ENCODE data around the gene OSR1. TPM values are rescaled to one million over a fixed set of nuclear protein-coding genes. Genes with fewer than 3 reads are reported as not detected.

Gene OSR1
- total RNA-seq, 1 experiment from 2014 or later = 1.3 TPM

DNA sequence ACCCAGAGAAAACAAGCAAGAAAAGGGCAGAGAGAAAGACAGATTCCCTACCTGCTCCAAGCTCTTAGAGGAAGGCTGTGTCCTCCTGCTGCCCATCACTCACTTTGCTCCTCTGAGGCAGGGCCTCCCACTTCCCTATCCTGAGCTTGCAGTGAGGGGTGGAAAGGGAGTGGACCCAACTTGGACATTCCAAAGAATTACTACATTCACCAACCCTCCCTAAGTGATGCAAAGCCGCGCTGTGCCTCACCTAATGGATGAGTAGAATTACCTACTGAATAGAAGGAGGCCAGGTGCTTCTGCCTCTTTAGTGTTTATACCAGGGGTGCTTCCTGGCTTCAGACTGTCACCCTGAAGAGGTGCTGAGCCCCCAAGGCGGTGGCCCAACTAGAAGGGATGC is 5.6 kb upstream of the OSR1 start:
- CTCF ChIA-PET = interaction anchor here (0.6 kb wide), 1 partner anchor 1183 kb away, joined by 6 read pairs; no protein-coding TSS in a partner anchor
- no peak for DNase-seq
- no peaks in the 10 kb centered on the region for H3K9me3 Mint-ChIP-seq (ENCODE audit: low read depth, unreplicated experiment)
- no TSS peak for BruUV-seq (replicated peaks)
- H3K27me3 Mint-ChIP-seq (ENCODE audit: unreplicated experiment) = peaks cover 57% of the 10 kb centered on the region
- H3K27ac Mint-ChIP-seq (ENCODE audit: unreplicated experiment) = no peak overlapping the region
- peaks cover 10% of the 10 kb centered on the region for H3K4me1 Mint-ChIP-seq (ENCODE audit: low read depth, unreplicated experiment)
- H3K4me3 Mint-ChIP-seq (ENCODE audit: low read depth, unreplicated experiment) = peak overlapping the region; percentile 81
- H3K36me3 Mint-ChIP-seq (ENCODE audit: insufficient read depth, unreplicated experiment) = peaks cover 28% of the 10 kb centered on the region
- TF ChIP-seq, protein P1, sequence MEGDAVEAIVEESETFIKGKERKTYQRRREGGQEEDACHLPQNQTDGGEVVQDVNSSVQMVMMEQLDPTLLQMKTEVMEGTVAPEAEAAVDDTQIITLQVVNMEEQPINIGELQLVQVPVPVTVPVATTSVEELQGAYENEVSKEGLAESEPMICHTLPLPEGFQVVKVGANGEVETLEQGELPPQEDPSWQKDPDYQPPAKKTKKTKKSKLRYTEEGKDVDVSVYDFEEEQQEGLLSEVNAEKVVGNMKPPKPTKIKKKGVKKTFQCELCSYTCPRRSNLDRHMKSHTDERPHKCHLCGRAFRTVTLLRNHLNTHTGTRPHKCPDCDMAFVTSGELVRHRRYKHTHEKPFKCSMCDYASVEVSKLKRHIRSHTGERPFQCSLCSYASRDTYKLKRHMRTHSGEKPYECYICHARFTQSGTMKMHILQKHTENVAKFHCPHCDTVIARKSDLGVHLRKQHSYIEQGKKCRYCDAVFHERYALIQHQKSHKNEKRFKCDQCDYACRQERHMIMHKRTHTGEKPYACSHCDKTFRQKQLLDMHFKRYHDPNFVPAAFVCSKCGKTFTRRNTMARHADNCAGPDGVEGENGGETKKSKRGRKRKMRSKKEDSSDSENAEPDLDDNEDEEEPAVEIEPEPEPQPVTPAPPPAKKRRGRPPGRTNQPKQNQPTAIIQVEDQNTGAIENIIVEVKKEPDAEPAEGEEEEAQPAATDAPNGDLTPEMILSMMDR (IDR thresholded peaks at IDR 0.05; ENCODE audit: unreplicated experiment) = no peak
- intact Hi-C loops (cut with micrococcal nuclease; ENCODE audit: unreplicated experiment) = loop anchor here (5.0 to 10.0 kb wide), 4 partner anchors 141 to 977 kb away; no protein-coding TSS in a partner anchor

DNA sequence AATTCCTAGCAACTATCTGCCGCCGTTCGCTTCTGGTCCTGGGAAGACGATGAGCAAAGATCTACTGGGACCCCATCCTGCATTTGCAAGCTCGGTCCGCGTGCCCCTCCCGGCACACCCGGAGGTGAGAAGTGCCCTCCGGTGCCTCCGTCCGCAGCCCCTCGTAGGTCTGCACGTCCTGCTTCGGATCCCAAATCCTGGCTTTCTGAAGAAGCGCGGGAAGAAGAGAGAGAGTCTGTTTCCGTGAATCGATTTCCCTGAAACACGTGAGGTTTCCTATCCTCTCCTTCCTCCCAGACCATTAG is 5.0 kb upstream of the OSR1 start:
- Mint-ChIP-seq H3K27ac (ENCODE audit: unreplicated experiment) (no peak overlapping the region), H3K27me3 (ENCODE audit: unreplicated experiment) (peaks cover 57% of the 10 kb centered on the region), H3K4me1 (ENCODE audit: low read depth, unreplicated experiment) (peaks cover 10% of the 10 kb centered on the region), H3K4me3 (ENCODE audit: low read depth, unreplicated experiment) (peak overlapping the region; percentile 81), H3K36me3 (ENCODE audit: insufficient read depth, unreplicated experiment) (peaks cover 34% of the 10 kb centered on the region), H3K9me3 (ENCODE audit: low read depth, unreplicated experiment) (no peaks in the 10 kb centered on the region)
- no peak for DNase-seq
- TF ChIP-seq, protein P1 (IDR thresholded peaks at IDR 0.05; ENCODE audit: unreplicated experiment) = no peak
- no TSS peak for BruUV-seq (replicated peaks)
- intact Hi-C loops (cut with micrococcal nuclease; ENCODE audit: unreplicated experiment) = loop anchor here (1.0 to 10.0 kb wide), 7 partner anchors 141 to 976 kb away; no protein-coding TSS in a partner anchor
- CTCF ChIA-PET = interaction anchor here (0.6 kb wide), 1 partner anchor 1182 kb away, joined by 6 read pairs; no protein-coding TSS in a partner anchor

DNA sequence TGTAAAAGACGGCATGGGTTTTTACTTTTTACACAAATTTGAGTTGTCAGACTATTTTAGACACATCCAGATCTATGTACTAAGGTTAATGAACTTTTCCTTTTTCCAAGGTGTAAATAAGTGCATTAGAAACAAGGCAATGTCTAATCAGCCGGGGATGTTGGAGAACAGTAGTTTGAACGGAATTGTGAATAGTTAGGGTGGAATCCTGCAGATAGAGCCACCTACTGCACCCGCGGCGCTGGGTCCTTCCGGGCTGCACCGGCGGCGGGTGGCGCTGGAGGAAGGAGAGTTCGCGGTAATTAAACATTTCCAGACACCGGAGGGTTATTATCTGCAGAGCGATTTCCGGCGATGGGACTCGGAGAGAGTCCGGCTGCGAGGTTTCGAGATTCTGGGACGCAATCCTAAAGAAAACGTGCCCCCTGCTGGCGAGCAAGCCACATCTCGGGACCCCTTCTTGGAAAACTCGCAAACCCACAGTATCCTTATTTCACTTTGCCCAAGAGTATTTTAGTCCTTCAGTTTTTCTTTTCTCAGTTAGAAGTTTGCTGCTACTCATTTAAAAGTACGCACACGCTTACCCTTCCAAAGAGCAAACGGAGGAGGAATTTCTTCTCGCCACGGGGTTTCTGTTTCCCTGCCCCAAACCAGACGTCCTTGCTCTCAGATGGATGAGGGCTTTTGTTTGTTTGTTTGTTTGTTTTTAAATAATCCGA is 4.5 kb upstream of the OSR1 start:
- Mint-ChIP-seq H3K27me3 (ENCODE audit: unreplicated experiment) (peaks cover 57% of the 10 kb centered on the region), H3K4me3 (ENCODE audit: low read depth, unreplicated experiment) (peak overlapping the region; percentile 81), H3K4me1 (ENCODE audit: low read depth, unreplicated experiment) (peaks cover 10% of the 10 kb centered on the region), H3K36me3 (ENCODE audit: insufficient read depth, unreplicated experiment) (peaks cover 39% of the 10 kb centered on the region), H3K9me3 (ENCODE audit: low read depth, unreplicated experiment) (no peaks in the 10 kb centered on the region), H3K27ac (ENCODE audit: unreplicated experiment) (peak overlapping the region; percentile 46)
- DNase-seq = peak; percentile 82
- BruUV-seq (replicated peaks) = no TSS peak
- intact Hi-C loops (cut with micrococcal nuclease; ENCODE audit: unreplicated experiment) = loop anchor here (1.0 to 10.0 kb wide), 9 partner anchors 142 to 976 kb away; no protein-coding TSS in a partner anchor
- CTCF ChIA-PET = interaction anchor here (0.6 kb wide), 1 partner anchor 1182 kb away, joined by 6 read pairs; no protein-coding TSS in a partner anchor
- TF ChIP-seq, protein P1 (IDR thresholded peaks at IDR 0.05; ENCODE audit: unreplicated experiment) = peak; percentile 64

DNA sequence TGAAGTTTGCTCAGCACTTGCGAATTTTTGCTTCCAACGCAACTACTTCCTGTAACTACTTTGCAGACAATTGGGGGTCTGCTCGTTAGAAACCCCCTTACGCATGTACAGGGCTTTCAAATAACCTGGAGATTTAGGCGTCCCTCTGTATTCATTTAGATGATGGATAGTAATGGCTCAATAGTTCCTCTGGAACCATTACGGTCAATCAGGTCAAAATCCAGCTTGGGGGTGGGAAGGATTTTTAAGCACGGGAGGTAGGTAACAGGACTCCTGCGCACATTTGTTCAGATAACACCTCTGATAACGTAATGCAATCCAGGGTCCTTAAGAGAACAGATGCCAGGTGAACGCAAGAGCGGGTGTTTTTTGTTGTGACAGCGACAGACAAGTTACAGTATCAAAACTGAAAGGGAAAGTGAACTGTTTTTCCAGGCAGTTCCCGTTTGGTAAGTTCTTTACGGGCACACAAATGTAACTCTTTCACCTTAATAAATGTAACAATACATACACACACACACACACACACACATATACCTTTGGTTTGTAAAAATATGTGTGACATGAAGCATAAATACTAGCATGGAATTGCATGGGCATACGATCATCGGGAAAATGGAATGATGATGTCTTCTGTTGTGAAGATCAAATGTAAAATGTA is 3.8 kb upstream of the OSR1 start:
- peaks cover 57% of the 10 kb centered on the region for H3K27me3 Mint-ChIP-seq (ENCODE audit: unreplicated experiment)

More for the DNA sequence above, 3.8 kb upstream of the OSR1 start:
- peaks cover 41% of the 10 kb centered on the region for H3K36me3 Mint-ChIP-seq (ENCODE audit: insufficient read depth, unreplicated experiment)
- intact Hi-C loops (cut with micrococcal nuclease; ENCODE audit: unreplicated experiment) = loop anchor here (1.0 to 10.0 kb wide), 7 partner anchors 143 to 975 kb away; no protein-coding TSS in a partner anchor
- CTCF ChIA-PET = interaction anchor here (0.6 to 0.7 kb wide), 2 partner anchors 12 to 194 kb away, joined by 3 to 10 read pairs; no protein-coding TSS in a partner anchor
- peak overlapping the region; percentile 81 for H3K4me3 Mint-ChIP-seq (ENCODE audit: low read depth, unreplicated experiment)
- no peaks in the 10 kb centered on the region for H3K9me3 Mint-ChIP-seq (ENCODE audit: low read depth, unreplicated experiment)
- H3K27ac Mint-ChIP-seq (ENCODE audit: unreplicated experiment) = peak overlapping the region; percentile 46
- no peak for DNase-seq
- H3K4me1 Mint-ChIP-seq (ENCODE audit: low read depth, unreplicated experiment) = peaks cover 10% of the 10 kb centered on the region
- BruUV-seq (replicated peaks) = no TSS peak
- TF ChIP-seq, protein P1 (IDR thresholded peaks at IDR 0.05; ENCODE audit: unreplicated experiment) = no peak
